ENCODE data around the gene IKZF4.

IKZF4 gene

DNA sequence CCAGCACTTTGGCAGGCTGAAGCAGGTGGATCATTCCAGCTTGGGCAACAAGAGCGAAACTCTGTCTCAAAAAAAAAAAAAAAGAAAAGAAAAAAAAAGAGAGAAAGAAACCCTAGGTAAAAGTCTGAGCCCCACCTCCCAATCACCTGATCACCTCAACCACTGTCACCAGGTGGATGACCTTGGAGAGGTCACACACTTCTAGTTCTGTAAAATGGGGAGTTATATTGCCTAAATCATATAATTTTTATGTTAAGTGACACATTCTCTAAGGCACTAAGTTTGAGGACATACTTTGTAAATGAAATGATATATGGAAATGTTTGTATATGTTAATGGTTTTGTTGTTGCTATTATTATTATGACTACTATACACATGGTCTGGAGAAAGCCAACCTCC, 57.6 kb downstream of the IKZF4 start:
- no peaks in the 10 kb centered on the region for H3K9me2 ChIP-seq (replicated peaks; ENCODE audit: control insufficient read depth, low read length)
- H3K36me3 ChIP-seq (ENCODE audit: control insufficient read depth, low read length) = no peaks in the 10 kb centered on the region
- H3K4me1 ChIP-seq (ENCODE audit: control insufficient read depth, low read length) = peaks cover 10% of the 10 kb centered on the region
- H3K27me3 ChIP-seq (ENCODE audit: control insufficient read depth, low read length) = peaks cover 30% of the 10 kb centered on the region
- no peaks in the 10 kb centered on the region for H3K9me3 ChIP-seq (ENCODE audit: control insufficient read depth, insufficient read depth, low read length)
- no peaks in the 10 kb centered on the region for H4K20me1 ChIP-seq (ENCODE audit: control insufficient read depth, insufficient read depth, low read depth, low read length)
- no peak overlapping the region for H3K4me2 ChIP-seq (ENCODE audit: low read length)
- H3F3A ChIP-seq (ENCODE audit: control insufficient read depth, insufficient read depth) = no peaks in the 10 kb centered on the region
- no peaks in the 10 kb centered on the region for H3K79me2 ChIP-seq (ENCODE audit: control insufficient read depth, low read length)
- H3K4me3 ChIP-seq (ENCODE audit: low read length) = no peak overlapping the region
- no peak overlapping the region for H3K27ac ChIP-seq (ENCODE audit: low read depth, low read length)
- TF ChIP-seq CTCF (IDR thresholded peaks at IDR 0.05; ENCODE audit: low read depth, low read length, poor library complexity, severe bottlenecking) = no peak

- no peaks in the 10 kb centered on the region for H3F3A ChIP-seq (ENCODE audit: control insufficient read depth, insufficient read depth)
- peaks cover 10% of the 10 kb centered on the region for H3K4me1 ChIP-seq (ENCODE audit: control insufficient read depth, low read length)
- peak overlapping the region; percentile 83 for H3K4me2 ChIP-seq (ENCODE audit: low read length)
- no peaks in the 10 kb centered on the region for H3K36me3 ChIP-seq (ENCODE audit: control insufficient read depth, low read length)
- TF ChIP-seq EZH2phosphoT487 (IDR thresholded peaks at IDR 0.05; ENCODE audit: borderline replicate concordance, low read length) = no peak
- TF ChIP-seq CTCF (IDR thresholded peaks at IDR 0.05; ENCODE audit: low read depth, low read length, poor library complexity, severe bottlenecking) = peak; percentile 67
- no peaks in the 10 kb centered on the region for H4K20me1 ChIP-seq (ENCODE audit: control insufficient read depth, insufficient read depth, low read depth, low read length)
- peak overlapping the region; percentile 84 for H3K4me3 ChIP-seq (ENCODE audit: low read length)
- peaks cover 37% of the 10 kb centered on the region for H3K27me3 ChIP-seq (ENCODE audit: control insufficient read depth, low read length)
- no peaks in the 10 kb centered on the region for H3K9me3 ChIP-seq (ENCODE audit: control insufficient read depth, insufficient read depth, low read length)
- H3K9me2 ChIP-seq (replicated peaks; ENCODE audit: control insufficient read depth, low read length) = no peaks in the 10 kb centered on the region
- H3K79me2 ChIP-seq (ENCODE audit: control insufficient read depth, low read length) = no peaks in the 10 kb centered on the region
- no peak overlapping the region for H3K27ac ChIP-seq (ENCODE audit: low read depth, low read length)
Measured at GRCh38 chr12:56078931-56079722, 58.3 kb downstream of the IKZF4 start.

DNA sequence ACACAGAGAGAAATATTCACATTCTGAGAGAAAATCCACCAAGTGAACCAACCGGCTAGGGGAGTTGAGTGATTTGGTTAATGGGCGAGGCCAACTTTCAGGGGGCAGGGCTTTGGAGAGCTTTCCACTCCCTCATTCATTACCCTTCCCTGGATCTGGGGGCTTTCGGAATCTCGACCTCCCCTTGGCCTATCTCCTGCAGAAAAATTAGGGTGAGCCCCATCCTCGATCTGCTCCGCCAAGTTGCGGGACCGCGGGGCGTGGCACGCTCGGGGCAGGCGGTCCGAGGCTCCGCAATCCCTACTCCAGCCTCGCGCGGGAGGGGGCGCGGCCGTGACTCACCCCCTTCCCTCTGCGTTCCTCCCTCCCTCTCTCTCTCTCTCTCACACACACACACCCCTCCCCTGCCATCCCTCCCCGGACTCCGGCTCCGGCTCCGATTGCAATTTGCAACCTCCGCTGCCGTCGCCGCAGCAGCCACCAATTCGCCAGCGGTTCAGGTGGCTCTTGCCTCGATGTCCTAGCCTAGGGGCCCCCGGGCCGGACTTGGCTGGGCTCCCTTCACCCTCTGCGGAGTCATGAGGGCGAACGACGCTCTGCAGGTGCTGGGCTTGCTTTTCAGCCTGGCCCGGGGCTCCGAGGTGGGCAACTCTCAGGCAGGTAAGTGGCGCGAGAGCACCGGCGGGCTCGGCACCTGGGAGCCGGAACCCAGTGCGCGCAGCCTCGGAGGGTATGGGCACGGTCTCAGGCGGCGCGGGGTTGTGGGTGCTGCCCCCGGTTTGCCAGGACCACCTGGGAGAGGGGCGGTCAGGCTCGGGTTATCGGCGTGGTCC, 59.1 kb downstream of the IKZF4 start, which contains the start of gene ERBB3:
Gene ERBB3 (plus strand): TSS at position 443 of the 833 bp plus-strand sequence. CDS start 136 bp downstream, at position 579.
- Histone ChIP-seq H3K4me1 (ENCODE audit: control insufficient read depth, low read length) (peaks cover 10% of the 10 kb centered on the region), H4K20me1 (ENCODE audit: control insufficient read depth, insufficient read depth, low read depth, low read length) (no peaks in the 10 kb centered on the region), H3K9me2 (replicated peaks; ENCODE audit: control insufficient read depth, low read length) (no peaks in the 10 kb centered on the region), H3K79me2 (ENCODE audit: control insufficient read depth, low read length) (no peaks in the 10 kb centered on the region), H3K9me3 (ENCODE audit: control insufficient read depth, insufficient read depth, low read length) (no peaks in the 10 kb centered on the region), H3K4me3 (ENCODE audit: low read length) (peak within 1 kb of the TSS; percentile 84), H3K4me2 (ENCODE audit: low read length) (peak within 1 kb of the TSS; percentile 83), H3K27me3 (ENCODE audit: control insufficient read depth, low read length) (peaks cover 37% of the 10 kb centered on the region), H3K27ac (ENCODE audit: low read depth, low read length) (no peak within 1 kb of the TSS), H3F3A (ENCODE audit: control insufficient read depth, insufficient read depth) (no peaks in the 10 kb centered on the region), H3K36me3 (ENCODE audit: control insufficient read depth, low read length) (no peaks in the 10 kb centered on the region)
- TF ChIP-seq EZH2phosphoT487 (IDR thresholded peaks at IDR 0.05; ENCODE audit: borderline replicate concordance, low read length) (no peak), CTCF (IDR thresholded peaks at IDR 0.05; ENCODE audit: low read depth, low read length, poor library complexity, severe bottlenecking) (no peak)

Data from DOHH2 (cell line).